A673 (cell line): ENCODE data around the gene TICRR.

Experiments used
- EZH2 ChIP-seq: fragments of 200-600 bp; sonication (generic); IDR thresholded peaks from 2 replicates; pipeline ENCODE4 v1.6.1; 2017; ENCODE audit warnings: borderline replicate concordance, low read depth, mild to moderate bottlenecking, mixed read lengths, antibody characterized with exemption, low read length; ENCODE audit not compliant: poor library complexity, severe bottlenecking
- TF ChIP-seq, protein P1 (sequence below): fragments of 300-800, 200-600 bp; sonication (generic); conservative IDR thresholded peaks from 2 replicates; pipeline ENCODE4 v1.5.1; 2017; ENCODE audit warnings: low read depth, mild to moderate bottlenecking, antibody characterized with exemption, low read length, moderate library complexity, mixed read lengths

DNA sequence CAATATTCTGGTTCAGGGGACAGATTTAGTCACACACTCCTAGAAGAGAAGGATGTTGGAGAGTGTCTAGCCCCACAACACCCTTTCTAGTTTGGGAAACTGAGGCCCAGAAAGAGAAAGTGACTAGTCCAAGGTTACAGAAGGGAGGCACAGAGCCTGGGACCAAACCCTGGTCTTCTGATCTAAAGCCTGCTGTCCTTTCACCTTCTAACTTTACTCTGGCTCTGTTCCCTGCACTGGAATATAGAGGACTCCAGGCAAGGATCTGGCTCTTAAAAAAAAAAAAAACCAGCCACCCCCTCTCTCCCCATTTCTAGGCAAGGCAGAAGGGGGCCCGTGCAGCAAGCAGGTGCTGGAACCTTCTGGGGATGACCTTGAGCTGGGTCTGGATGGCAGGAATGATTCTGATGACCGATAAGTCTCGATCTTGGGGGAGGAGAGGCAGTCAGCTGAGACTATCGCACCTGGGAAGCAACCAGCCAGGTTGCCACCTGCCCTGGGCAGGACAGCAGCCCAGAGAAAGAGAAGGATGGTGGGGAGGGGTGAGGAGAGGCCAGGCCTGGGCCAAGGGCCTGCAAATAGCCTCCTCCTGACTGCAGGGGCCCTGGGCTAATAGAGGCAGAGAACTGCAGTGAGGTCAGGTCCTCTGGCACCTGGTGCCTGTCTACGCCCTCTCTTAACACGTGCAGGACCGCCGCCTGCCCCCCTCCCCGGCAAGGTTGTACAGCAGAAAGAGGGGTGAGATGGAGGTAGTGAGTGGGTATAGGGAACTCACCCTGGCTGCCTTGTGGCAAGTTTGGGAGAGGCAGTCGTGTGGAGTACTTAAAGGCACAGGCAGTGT lies 48.4 kb upstream of the TICRR start:
- TF ChIP-seq, protein P1, sequence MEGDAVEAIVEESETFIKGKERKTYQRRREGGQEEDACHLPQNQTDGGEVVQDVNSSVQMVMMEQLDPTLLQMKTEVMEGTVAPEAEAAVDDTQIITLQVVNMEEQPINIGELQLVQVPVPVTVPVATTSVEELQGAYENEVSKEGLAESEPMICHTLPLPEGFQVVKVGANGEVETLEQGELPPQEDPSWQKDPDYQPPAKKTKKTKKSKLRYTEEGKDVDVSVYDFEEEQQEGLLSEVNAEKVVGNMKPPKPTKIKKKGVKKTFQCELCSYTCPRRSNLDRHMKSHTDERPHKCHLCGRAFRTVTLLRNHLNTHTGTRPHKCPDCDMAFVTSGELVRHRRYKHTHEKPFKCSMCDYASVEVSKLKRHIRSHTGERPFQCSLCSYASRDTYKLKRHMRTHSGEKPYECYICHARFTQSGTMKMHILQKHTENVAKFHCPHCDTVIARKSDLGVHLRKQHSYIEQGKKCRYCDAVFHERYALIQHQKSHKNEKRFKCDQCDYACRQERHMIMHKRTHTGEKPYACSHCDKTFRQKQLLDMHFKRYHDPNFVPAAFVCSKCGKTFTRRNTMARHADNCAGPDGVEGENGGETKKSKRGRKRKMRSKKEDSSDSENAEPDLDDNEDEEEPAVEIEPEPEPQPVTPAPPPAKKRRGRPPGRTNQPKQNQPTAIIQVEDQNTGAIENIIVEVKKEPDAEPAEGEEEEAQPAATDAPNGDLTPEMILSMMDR: no peak
- TF ChIP-seq EZH2: no peak
